Measurements from ENCODE around the gene NKRF. TPM values are rescaled to one million over a fixed set of nuclear protein-coding genes. Genes with fewer than 3 reads are reported as not detected.

Gene NKRF
- total and polyA plus RNA-seq, 2 of the 8 experiments (the other 6 are each of a cell fraction or from before 2014, with no cell fraction given) = 3.8 to 11.4 TPM

- TF ChIP-seq KDM4A (IDR thresholded peaks at IDR 0.05; ENCODE audit: low read depth, low read length, severe bottlenecking) = no peak
- no peak for TF ChIP-seq SP4 (IDR thresholded peaks at IDR 0.05; ENCODE audit: low read length)
- no peak for TF ChIP-seq MAX (IDR thresholded peaks at IDR 0.05)
- no peak for TF ChIP-seq RXRA (IDR thresholded peaks at IDR 0.05; ENCODE audit: insufficient read depth, low read depth, low read length)
- no peak for TF ChIP-seq BACH1 (IDR thresholded peaks at IDR 0.05; ENCODE audit: low read length)
- TF ChIP-seq RAD21 (IDR thresholded peaks at IDR 0.05 in 1 of 2, conservative IDR thresholded peaks at IDR 0.05 in 1 of 2; ENCODE audit: low read depth in 2 of 2, low read length in 2 of 2) = no peak
- no peak for TF ChIP-seq JUN (IDR thresholded peaks at IDR 0.05; ENCODE audit: low read depth, low read length)
- TF ChIP-seq ATF2 (IDR thresholded peaks at IDR 0.05; ENCODE audit: low read length) = no peak
- TF ChIP-seq FOSL1 (IDR thresholded peaks at IDR 0.05; ENCODE audit: insufficient read depth, low read depth, low read length) = no peak
Observed at GRCh38 chrX:119625843-119626242, 19.6 kb upstream of the NKRF start (continued).

All from H1 (cell line).